HG02678 (cell line): ENCODE data around the gene SETD2.
"Not testable (repeated sequence)": the region's sequence is repeated elsewhere in the genome, so short reads cannot be mapped to it uniquely, and the experiment has no call there.

Source experiments
- ATAC-seq: cut with Tn5 transposase; IDR thresholded peaks from one replicate; pipeline ENCODE4 v1.9.1; 2021; ENCODE audit warnings: mild to moderate bottlenecking, moderate library complexity; ENCODE audit not compliant: unreplicated experiment

SETD2 gene

GRCh38 chr3:47164007-47164881 is at the start of gene SETD2:
Gene SETD2, minus strand, starts transcription at chr3:47164113. Its CDS starts 189 bp downstream, at chr3:47163924.
- ATAC-seq, result peak; percentile 81

- ATAC-seq, result no peak
These were observed 47.0 kb upstream of the SETD2 start for GRCh38 chr3:47210863-47211405.

- not testable (repeated sequence) for ATAC-seq
These were observed 42.1 kb upstream of the SETD2 start for GRCh38 chr3:47206022-47206421.

- ATAC-seq, result no peak
These were observed 41.0 kb upstream of the SETD2 start for GRCh38 chr3:47204875-47205274.

GRCh38 chr3:47202542-47202941 is 38.6 kb upstream of the SETD2 start:
- ATAC-seq, result no peak

GRCh38 chr3:47197287-47197686 is 33.4 kb upstream of the SETD2 start:
- ATAC-seq, result no peak

- ATAC-seq, result no peak
These were observed 31.1 kb upstream of the SETD2 start for GRCh38 chr3:47194994-47195393.

GRCh38 chr3:47193871-47194859 is 30.3 kb upstream of the SETD2 start:
- no peak for ATAC-seq

- no peak for ATAC-seq
These were observed 22.4 kb upstream of the SETD2 start for GRCh38 chr3:47186285-47186684.

- not testable (repeated sequence) for ATAC-seq
These were observed 17.8 kb upstream of the SETD2 start for GRCh38 chr3:47181685-47182084.

- not testable (repeated sequence) for ATAC-seq
These were observed 16.1 kb upstream of the SETD2 start for GRCh38 chr3:47180011-47180410.

GRCh38 chr3:47176582-47176981 is 12.7 kb upstream of the SETD2 start:
- no peak for ATAC-seq

- peak; percentile 29 for ATAC-seq
These were observed 525 bp downstream of the SETD2 start for GRCh38 chr3:47163169-47164006.

GRCh38 chr3:47162697-47163168 is 1.2 kb downstream of the SETD2 start:
- ATAC-seq, result no peak

- ATAC-seq, result no peak
These were observed 1.8 kb downstream of the SETD2 start for GRCh38 chr3:47161983-47162696.

GRCh38 chr3:47159820-47160219 is 4.1 kb downstream of the SETD2 start:
- no peak for ATAC-seq

- no peak for ATAC-seq
These were observed 5.7 kb downstream of the SETD2 start for GRCh38 chr3:47158208-47158607.

- ATAC-seq, result no peak
These were observed 7.5 kb downstream of the SETD2 start for GRCh38 chr3:47156396-47156795.

- no peak for ATAC-seq
These were observed 11.3 kb downstream of the SETD2 start for GRCh38 chr3:47152578-47152977.

GRCh38 chr3:47151836-47152235 is 12.1 kb downstream of the SETD2 start:
- ATAC-seq, result no peak
